NCI-H1694 treated with DMSO at 0.1 percent for 48 hours (cell line): ENCODE measurements around the gene ANKRD33B.
A peak's percentile ranks its signal among the peaks of the same experiment; 100 is the strongest.
"Not testable (repeated sequence)": the region's sequence is repeated elsewhere in the genome, so short reads cannot be mapped to it uniquely, and the experiment has no call there.

ENCODE experiments used
- DNase-seq: peaks from one replicate; lab custom pipeline; 2025; lab: John Stamatoyannopoulos, UW

The ANKRD33B gene

DNA sequence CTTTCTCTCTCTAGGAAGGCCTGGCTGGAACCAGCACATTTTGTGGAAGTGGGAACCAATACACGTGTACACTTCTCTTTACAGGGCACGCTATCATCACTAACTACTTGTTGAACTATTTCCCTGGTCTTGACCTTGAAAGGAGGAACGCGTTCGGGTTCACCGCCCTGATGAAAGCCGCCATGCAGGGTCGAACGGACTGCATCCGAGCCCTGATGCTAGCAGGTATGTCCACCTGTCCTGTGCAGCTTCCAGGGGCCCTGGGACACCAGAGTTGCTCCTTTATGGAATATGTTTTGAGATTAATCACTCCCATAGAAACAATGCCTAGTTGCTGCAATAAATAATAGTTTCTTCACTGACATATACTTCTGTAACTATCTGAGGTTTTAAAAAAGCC, 74.1 kb downstream of the ANKRD33B start:
- DNase-seq: no peak

DNA sequence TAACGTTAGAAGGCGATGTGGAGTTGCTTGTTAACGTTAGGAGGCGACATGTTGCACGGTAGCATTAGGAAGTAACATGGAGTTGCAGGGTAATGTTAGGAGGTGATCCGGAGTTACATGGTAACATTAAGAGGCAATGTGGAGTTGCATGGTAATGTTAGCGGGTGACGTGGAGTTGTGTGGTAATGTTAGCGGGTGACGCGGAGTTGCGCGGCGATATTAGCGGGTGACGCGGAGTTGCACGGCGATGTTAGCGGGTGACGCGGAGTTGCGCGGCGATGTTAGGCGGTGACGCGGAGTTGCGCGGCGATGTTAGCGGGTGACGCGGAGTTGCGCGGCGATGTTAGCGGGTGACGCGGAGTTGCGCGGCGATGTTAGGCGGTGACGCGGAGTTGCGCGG, 74.9 kb downstream of the ANKRD33B start:
- DNase-seq: not testable (repeated sequence)

GRCh38 chr5:10639846-10640368, 76.0 kb downstream of the ANKRD33B start:
- DNase-seq: no peak

- no peak for DNase-seq
Observed at GRCh38 chr5:10642367-10642766, 78.5 kb downstream of the ANKRD33B start.

DNA sequence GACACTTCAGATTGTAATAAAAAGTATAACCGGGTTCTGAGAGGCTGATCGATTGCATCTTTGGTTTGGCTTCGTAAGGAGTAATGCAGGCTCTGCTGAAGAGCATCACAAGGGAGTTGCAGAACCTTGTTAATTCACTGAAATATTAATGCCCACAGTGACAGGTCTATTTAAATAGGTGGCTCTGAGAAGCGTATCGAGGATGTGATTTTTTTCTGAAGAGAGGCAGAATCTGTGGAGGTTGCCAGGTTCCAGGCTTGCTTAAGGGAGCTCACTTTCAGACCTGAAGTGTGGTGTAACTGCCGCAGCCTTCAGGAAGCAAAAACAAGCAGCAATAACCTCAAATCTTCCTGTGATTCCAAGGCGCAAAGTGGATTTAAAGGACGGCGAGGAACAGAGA, 80.3 kb downstream of the ANKRD33B start:
- DNase-seq: no peak

GRCh38 chr5:10645146-10645545, 81.3 kb downstream of the ANKRD33B start:
- DNase-seq: no peak

DNA sequence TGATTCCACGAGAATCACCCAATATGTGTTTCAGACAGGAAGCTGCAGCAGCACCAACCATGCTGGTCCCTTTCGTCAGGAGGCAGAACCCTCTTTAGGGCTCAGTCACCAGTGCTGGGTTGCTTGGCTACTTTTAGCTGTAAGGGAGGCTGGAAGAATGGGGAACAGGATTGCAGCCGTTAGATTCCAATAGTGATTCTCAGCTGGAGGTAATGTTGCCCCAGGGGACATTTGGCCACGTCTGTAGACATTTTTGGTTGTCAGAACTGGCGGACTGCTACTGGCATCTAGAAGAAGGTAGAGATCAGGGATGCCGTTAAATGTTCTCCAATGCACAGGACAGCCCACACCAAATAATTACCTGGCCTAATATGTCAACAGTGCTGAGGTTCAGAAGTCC, 81.8 kb downstream of the ANKRD33B start:
- no peak for DNase-seq

DNA sequence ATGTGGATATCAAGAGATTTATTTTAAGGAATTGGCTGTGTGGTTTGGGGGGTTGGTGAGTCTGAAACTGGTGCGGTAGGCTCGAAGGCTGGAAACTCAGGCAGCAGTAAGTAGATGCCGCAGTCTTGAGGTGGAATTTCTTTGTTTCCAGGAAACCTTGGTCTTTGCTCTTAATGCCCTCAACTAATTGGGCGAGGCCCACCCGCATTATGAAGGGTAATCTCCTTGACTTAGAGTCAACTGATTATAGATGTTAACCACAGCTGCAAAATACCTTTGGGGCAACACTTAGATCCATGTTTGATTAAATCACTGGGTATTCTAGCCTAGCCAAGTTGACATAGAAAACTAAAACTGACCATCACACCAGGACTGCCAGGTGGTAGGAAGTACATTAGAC, 83.8 kb downstream of the ANKRD33B start:
- no peak for DNase-seq

DNA sequence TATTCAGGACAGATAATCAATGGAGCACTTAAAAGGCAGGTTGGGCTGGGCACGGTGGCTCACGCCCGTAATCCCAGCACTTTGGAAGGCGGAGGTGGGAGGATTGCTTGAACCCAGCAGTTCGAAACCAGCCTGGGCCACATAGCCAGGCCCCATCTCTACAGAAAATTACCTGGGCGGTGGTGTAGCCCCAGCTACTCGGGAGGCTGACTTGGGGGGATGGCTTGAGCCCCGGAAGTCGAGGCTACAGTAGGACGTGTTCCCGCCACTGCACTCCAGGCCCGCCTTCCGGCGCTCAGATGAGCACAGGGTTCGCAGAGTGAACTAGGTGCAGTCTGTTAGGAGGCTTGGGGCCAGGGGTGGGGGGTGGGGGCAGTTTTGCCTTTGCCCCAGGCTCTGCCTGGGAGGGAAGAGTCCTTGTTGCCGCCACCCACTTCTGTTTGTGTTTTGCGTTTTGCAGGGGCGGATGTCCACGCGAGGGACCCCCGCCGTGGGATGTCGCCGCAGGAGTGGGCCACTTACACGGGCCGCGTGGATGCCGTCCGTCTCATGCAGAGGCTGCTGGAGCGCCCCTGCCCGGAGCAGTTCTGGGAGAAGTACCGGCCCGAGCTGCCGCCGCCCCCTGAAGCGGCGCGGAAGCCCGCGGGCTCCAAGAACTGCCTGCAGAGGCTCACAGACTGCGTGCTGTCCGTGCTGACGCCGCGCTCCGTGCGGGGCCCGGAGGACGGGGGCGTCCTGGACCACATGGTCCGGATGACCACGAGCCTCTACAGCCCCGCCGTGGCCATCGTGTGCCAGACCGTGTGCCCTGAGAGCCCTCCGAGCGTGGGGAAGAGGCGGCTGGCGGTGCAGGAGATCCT, 85.2 kb downstream of the ANKRD33B start:
- no peak for DNase-seq

- DNase-seq: no peak
Observed at GRCh38 chr5:10649666-10650380, 86.0 kb downstream of the ANKRD33B start.

DNA sequence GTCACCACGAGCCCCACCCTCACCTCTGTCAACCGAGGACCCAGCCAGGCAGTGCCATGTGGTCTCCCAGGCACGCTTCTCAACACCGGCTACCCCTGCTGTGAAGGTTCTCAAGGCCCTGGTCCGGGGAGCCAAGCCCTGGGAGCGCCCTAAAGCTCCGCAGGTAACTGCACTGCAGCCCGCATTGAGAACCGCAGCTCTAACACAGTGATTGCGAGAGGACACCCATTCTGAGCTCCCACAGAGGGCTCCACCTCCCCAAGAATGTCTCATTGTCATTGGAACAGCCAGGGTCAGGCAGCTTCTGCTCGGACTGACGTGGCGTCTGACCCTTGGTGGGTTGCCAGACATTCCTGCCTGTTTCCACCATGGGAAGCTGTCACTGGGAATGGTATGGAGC, 88.3 kb downstream of the ANKRD33B start:
- no peak for DNase-seq

- DNase-seq: no peak
Observed at GRCh38 chr5:10652606-10653005, 88.7 kb downstream of the ANKRD33B start.

GRCh38 chr5:10653043-10653442, 89.2 kb downstream of the ANKRD33B start:
- no peak for DNase-seq

DNA sequence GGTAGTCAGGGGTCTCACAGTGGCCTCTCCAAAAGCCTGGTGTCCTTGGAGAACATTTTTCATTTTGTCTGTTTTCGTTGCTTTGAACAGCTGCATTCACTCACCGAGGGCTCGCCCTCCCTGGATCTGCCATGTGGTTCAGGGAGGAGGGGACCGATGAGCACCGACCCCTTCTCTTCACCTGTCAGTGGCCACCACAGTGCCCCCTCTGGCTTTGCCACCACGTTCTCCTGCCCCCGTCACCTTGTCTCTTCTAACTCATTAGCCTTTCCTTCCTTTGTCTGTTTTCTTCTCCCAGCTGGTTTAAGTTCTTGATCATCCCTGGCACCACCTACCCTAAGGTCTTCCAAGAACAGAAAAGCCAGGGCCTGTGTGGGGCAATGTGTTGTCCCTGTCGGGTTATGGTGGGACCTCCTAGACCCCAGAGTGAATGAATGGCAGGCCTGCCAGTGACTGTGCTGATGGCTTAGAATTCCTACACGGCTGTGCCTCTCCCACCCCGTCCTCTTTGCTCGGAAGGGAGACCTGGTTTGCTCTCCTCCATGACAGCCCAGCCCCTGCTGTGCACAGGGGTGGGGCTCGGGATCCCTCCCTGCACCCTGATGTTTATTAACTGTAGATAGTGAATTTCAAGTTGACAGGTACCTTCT, 90.0 kb downstream of the ANKRD33B start:
- no peak for DNase-seq

DNA sequence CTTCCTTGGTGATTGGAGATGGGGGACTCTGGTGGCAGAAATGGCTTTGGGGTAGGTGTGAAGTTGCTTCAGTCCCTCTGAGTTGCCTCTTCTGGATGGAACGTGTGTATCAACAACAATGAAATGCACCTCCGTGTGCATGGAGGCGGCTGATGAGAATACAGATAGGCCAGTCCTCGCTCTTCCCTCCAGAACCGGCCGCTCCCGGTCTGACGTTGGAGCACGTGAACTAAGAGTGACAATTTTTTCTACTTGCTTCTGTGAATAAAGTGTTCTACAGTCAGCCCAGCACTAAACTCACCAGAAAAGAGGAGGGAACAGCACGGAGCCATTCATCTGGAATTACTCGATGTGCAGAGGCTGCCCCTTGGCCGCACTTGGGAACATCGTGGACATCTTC, 90.7 kb downstream of the ANKRD33B start:
- DNase-seq: no peak

DNA sequence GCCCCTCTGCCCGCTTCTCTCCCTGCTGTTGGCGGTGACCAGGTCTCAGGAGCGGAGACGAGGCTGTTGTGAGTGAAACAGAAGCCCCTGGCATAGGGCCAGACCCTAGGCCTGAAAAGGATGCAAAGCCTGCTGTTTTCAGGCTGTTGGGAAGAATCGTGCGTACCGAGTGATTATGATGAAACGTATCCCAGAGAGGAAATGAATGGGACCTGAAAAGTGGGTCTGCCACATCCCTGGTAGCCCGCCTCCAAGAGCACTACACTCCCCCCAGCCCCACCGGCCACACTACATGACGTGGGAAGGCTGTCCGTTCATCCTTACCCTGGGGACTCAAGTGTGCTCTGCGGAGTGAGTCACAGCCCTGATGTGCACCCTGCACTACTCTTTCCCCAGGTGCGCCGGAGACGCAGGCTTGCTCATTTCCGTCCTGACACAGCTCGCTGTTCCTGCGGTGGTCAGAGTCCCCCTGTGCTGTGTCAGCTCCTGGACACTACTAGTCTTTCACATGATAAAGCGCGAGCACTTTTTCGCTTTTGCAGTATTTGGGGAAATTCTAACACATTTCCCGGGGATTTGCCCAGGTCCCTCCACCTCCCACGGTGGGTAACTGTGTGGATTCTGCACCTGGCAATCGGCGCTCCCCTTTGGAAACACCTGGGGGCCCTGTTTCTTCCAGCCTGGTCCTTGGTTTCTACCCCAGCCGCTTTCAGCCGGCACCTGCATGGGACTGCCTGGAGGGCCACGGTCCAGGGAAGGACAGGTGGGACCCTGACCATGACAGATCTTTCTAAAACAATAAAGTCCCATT, 91.5 kb downstream of the ANKRD33B start:
- DNase-seq: peak; percentile 79

DNA sequence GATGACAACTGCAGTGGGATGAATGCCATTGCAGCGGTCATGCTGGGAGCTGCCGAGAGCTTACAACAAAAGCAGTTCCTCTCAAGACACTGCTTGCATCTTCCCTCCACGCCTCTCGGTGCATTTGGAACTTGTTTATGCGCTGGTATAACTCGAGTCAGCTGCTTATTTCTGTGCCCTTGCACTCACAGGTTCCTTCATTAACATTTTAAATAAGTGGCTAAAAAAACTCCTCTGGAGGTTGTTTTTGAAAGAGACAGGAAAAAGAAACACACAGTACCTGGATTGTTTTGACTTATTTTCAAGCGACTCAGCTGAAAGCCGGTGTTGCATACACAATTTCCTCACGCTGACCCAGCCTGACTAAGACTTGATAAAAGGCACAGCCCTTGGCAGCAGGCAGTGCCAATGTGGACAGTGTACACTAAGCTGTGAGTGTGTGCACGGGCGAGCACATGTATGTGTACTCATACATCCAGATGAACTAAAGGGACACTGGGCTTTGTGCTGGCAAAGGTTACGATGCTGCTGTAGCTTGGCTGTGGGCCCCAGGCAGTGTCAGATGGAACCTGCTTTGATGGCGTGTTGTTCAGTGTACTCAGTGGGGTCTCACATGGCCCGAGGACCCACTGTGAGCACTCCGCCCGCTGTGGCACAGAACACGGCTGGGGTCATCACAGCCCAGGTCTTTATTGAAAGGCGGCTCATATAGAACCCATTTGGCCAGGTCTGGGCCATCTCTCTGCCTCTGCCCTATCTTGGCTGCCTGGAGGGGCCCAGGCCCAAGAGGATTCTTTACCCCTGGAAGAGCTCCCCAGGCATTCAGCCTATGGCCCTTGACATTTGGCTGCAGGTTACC, 92.3 kb downstream of the ANKRD33B start:
- DNase-seq: no peak

- DNase-seq: no peak
Observed at GRCh38 chr5:10658265-10658664, 94.4 kb downstream of the ANKRD33B start.

- no peak for DNase-seq
Observed at GRCh38 chr5:10660135-10660534, 96.3 kb downstream of the ANKRD33B start.

- no peak for DNase-seq
Observed at GRCh38 chr5:10660720-10661387, 97.0 kb downstream of the ANKRD33B start.
